ENCODE measurements around the gene AP1G2.

- TF ChIP-seq CTCF (IDR thresholded peaks at IDR 0.05) = no peak
- TF ChIP-seq POLR2A (IDR thresholded peaks at IDR 0.05) = no peak
Measured at GRCh38 chr14:23550812-23551265, 16.8 kb downstream of the AP1G2 start.

Data from Peyer's patch (tissue), 4 donors.